Fibroblast of lung (primary cell): ENCODE measurements around the gene PKP3. TPM values are rescaled to one million over a fixed set of nuclear protein-coding genes. Genes with fewer than 3 reads are reported as not detected.
A peak's percentile ranks its signal among the peaks of the same experiment; 100 is the strongest.

Experiments
- DNase-seq, 2 donors: peaks; one replicate each; pipeline versions ENCODE4 v3.0.0 to v3.0.0-alpha.2; 2010; ENCODE audit warnings: low read depth in 2 of 2
- H2AFZ ChIP-seq: 2 replicates; pipeline ENCODE4 v1.5.1; 2012; ENCODE audit warnings: low read length, control low read depth, inconsistent platforms
- H3K27ac ChIP-seq: 2 replicates; pipeline ENCODE4 v1.5.1; 2011; ENCODE audit warnings: low read length, control low read depth; ENCODE audit not compliant: insufficient read depth
- H3K27me3 ChIP-seq: 2 replicates; pipeline ENCODE4 v1.5.1; 2011; ENCODE audit warnings: mild to moderate bottlenecking, low read length; ENCODE audit not compliant: control insufficient read depth, insufficient read depth
- H3K36me3 ChIP-seq: 2 replicates; pipeline ENCODE4 v1.5.1; 2011; ENCODE audit warnings: low read length; ENCODE audit not compliant: control insufficient read depth, insufficient read depth
- H3K4me1 ChIP-seq: 2 replicates; pipeline ENCODE4 v1.5.1; 2011; ENCODE audit warnings: low read length; ENCODE audit not compliant: control insufficient read depth, insufficient read depth; ENCODE audit errors: extremely low read depth
- H3K4me2 ChIP-seq: 2 replicates; pipeline ENCODE4 v1.5.1; 2011; ENCODE audit warnings: low read length, control low read depth; ENCODE audit not compliant: insufficient read depth; ENCODE audit errors: extremely low read depth
- H3K4me3 ChIP-seq, 4 experiments: fragments of 200-600 bp in 1 of 4; sonication (generic) in 1 of 4; replicated peaks in 1 of 4; 2 replicates each; pipeline ENCODE4 v1.5.1; 2011 to 2016; ENCODE audit warnings: low read length in 4 of 4, low read depth in 3 of 4, mild to moderate bottlenecking in 3 of 4, control low read depth in 2 of 4, inconsistent platforms in 1 of 4, mixed read lengths in 1 of 4; ENCODE audit not compliant: insufficient read depth in 1 of 4; ENCODE audit errors: control extremely low read depth in 1 of 4
- H3K79me2 ChIP-seq: 2 replicates; pipeline ENCODE4 v1.5.1; 2012; ENCODE audit warnings: mild to moderate bottlenecking, low read length, inconsistent platforms; ENCODE audit not compliant: control insufficient read depth, insufficient read depth
- H3K9ac ChIP-seq: 2 replicates; pipeline ENCODE4 v1.5.1; 2011; ENCODE audit warnings: mild to moderate bottlenecking, low read length, control low read depth; ENCODE audit not compliant: insufficient read depth
- H3K9me3 ChIP-seq: 2 replicates; pipeline ENCODE4 v1.5.1; 2012; ENCODE audit warnings: low read depth, low read length; ENCODE audit not compliant: control insufficient read depth, insufficient read depth
- H4K20me1 ChIP-seq: 2 replicates; pipeline ENCODE4 v1.5.1; 2011; ENCODE audit warnings: low read length; ENCODE audit not compliant: control insufficient read depth, insufficient read depth; ENCODE audit errors: extremely low read depth
- EZH2 ChIP-seq: IDR thresholded peaks from 2 replicates; pipeline ENCODE4 v1.5.1; 2012; ENCODE audit warnings: low read length, control low read depth, mild to moderate bottlenecking; ENCODE audit errors: missing control alignments
- polyA plus RNA-seq, 2 donors: library from polyadenylated mRNA; depleted of rRNA in 1 of 2; stranded (reverse) in 1 of 2; unstranded in 1 of 2; fragments of >200 nt; gene quantifications; 2 replicates each; pipeline ENCODE4 v1.2.1, GENCODE V29; 2011 to 2012; ENCODE audit warnings: missing spikeins in 1 of 2
- total RNA-seq: library from RNA; depleted of rRNA; stranded (reverse); fragments of >200 nt; gene quantifications from 2 replicates; pipeline ENCODE4 v1.2.1, GENCODE V29; 2014
- TF ChIP-seq, protein P1 (sequence below), 2 donors: IDR thresholded peaks in 1 of 2; conservative IDR thresholded peaks in 1 of 2; 1 replicate in 1 of 2; 2 replicates in 1 of 2; pipeline ENCODE4 v1.5.1; 2011 to 2012; ENCODE audit warnings: low read length in 2 of 2, control low read depth in 1 of 2, inconsistent platforms in 1 of 2, low read depth in 1 of 2, mild to moderate bottlenecking in 1 of 2

The PKP3 gene
- total and polyA plus RNA-seq, 2 donors (not counting 1 experiment from before 2014, with no cell fraction given) = 0.17 to 0.83 TPM

GRCh38 chr11:352456-353031, 41.5 kb upstream of the PKP3 start:
- Histone ChIP-seq H2AFZ (no peak overlapping the region), H4K20me1 (no peaks in the 10 kb centered on the region), H3K4me3 (no peak overlapping the region), H3K79me2 (no peaks in the 10 kb centered on the region), H3K4me1 (peaks cover 8% of the 10 kb centered on the region), H3K9ac (no peak overlapping the region), H3K27me3 (no peaks in the 10 kb centered on the region), H3K9me3 (no peaks in the 10 kb centered on the region), H3K27ac (no peak overlapping the region), H3K36me3 (peaks cover 2% of the 10 kb centered on the region), H3K4me2 (no peak overlapping the region)
- DNase-seq = no peak
- TF ChIP-seq, protein P1, sequence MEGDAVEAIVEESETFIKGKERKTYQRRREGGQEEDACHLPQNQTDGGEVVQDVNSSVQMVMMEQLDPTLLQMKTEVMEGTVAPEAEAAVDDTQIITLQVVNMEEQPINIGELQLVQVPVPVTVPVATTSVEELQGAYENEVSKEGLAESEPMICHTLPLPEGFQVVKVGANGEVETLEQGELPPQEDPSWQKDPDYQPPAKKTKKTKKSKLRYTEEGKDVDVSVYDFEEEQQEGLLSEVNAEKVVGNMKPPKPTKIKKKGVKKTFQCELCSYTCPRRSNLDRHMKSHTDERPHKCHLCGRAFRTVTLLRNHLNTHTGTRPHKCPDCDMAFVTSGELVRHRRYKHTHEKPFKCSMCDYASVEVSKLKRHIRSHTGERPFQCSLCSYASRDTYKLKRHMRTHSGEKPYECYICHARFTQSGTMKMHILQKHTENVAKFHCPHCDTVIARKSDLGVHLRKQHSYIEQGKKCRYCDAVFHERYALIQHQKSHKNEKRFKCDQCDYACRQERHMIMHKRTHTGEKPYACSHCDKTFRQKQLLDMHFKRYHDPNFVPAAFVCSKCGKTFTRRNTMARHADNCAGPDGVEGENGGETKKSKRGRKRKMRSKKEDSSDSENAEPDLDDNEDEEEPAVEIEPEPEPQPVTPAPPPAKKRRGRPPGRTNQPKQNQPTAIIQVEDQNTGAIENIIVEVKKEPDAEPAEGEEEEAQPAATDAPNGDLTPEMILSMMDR (conservative IDR thresholded peaks at IDR 0.05 in 1 of 2, IDR thresholded peaks at IDR 0.05 in 1 of 2; ENCODE audit: low read depth in 1 of 2, low read length in 2 of 2) = no peak
- TF ChIP-seq EZH2 = no peak

DNA sequence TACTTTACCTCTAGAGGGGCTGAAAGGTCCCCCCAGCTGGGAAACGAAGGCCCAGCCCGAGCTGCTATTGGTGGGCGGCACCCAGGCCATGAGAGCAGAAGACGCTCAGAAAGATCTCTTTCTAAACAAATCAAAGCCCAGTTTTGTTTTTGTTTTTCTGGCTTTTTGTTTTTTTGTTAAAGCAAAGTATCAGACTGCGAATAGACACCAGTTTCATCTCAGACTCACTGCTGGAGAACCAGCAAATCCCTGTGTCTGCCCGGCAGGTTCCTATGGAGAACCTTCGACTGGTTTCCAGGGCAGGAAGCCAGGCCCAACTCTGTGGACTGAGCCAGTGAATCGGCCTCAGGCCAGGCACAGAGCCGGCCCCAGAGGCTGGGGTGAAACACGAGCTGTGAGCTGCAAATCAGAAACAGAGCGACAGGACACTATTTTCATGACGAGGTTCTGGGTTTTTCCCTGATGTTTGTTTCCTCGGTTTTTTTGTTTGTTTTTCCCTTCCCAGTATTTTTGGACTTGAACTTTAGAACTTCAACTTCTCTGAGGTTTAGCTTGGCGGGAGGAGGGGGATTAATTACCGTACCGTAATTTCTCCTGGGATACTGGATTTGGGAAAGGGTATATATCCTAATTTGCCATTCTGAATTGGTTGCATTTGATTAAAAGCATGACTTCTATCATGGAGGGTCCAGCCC, 40.7 kb upstream of the PKP3 start:
- DNase-seq = peak; percentile 70 to 86
- TF ChIP-seq EZH2 = no peak
- TF ChIP-seq, protein P1 (conservative IDR thresholded peaks at IDR 0.05 in 1 of 2, IDR thresholded peaks at IDR 0.05 in 1 of 2; ENCODE audit: low read depth in 1 of 2, low read length in 2 of 2) = no peak
- H3K36me3 ChIP-seq = peaks cover 2% of the 10 kb centered on the region
- no peaks in the 10 kb centered on the region for H3K79me2 ChIP-seq
- no peak overlapping the region for H3K9ac ChIP-seq
- peak overlapping the region; percentile 53 for H3K27ac ChIP-seq
- peak overlapping the region; percentile 54 for H3K4me2 ChIP-seq
- peak overlapping the region in 1 of 4 experiments; percentile 4 for H3K4me3 ChIP-seq
- no peaks in the 10 kb centered on the region for H3K27me3 ChIP-seq
- peak overlapping the region; percentile 55 for H2AFZ ChIP-seq
- H3K9me3 ChIP-seq = no peaks in the 10 kb centered on the region
- peaks cover 8% of the 10 kb centered on the region for H3K4me1 ChIP-seq
- no peaks in the 10 kb centered on the region for H4K20me1 ChIP-seq

GRCh38 chr11:355581-356458, 38.2 kb upstream of the PKP3 start:
- Histone ChIP-seq H3K27me3 (peaks cover 9% of the 10 kb centered on the region), H3K4me2 (peak overlapping the region; percentile 73), H3K9me3 (no peaks in the 10 kb centered on the region), H4K20me1 (no peaks in the 10 kb centered on the region), H3K4me1 (peaks cover 8% of the 10 kb centered on the region), H3K79me2 (no peaks in the 10 kb centered on the region), H3K4me3 (peak overlapping the region in 3 of 4 experiments; percentile 22 to 38 (median 28)), H3K9ac (peak overlapping the region; percentile 91), H3K27ac (peak overlapping the region; percentile 99), H2AFZ (no peak overlapping the region), H3K36me3 (peaks cover 2% of the 10 kb centered on the region)
- TF ChIP-seq, protein P1 (conservative IDR thresholded peaks at IDR 0.05 in 1 of 2, IDR thresholded peaks at IDR 0.05 in 1 of 2; ENCODE audit: low read depth in 1 of 2, low read length in 2 of 2) = no peak
- no peak for TF ChIP-seq EZH2
- DNase-seq = peak; percentile 93 to 98
